HG03108 (cell line): ENCODE data around the gene TEX26.

Experiments used
- ATAC-seq: cut with Tn5 transposase; IDR thresholded peaks from one replicate; pipeline ENCODE4 v1.9.1; 2021; ENCODE audit warnings: moderate library complexity; ENCODE audit not compliant: unreplicated experiment

Gene TEX26

DNA sequence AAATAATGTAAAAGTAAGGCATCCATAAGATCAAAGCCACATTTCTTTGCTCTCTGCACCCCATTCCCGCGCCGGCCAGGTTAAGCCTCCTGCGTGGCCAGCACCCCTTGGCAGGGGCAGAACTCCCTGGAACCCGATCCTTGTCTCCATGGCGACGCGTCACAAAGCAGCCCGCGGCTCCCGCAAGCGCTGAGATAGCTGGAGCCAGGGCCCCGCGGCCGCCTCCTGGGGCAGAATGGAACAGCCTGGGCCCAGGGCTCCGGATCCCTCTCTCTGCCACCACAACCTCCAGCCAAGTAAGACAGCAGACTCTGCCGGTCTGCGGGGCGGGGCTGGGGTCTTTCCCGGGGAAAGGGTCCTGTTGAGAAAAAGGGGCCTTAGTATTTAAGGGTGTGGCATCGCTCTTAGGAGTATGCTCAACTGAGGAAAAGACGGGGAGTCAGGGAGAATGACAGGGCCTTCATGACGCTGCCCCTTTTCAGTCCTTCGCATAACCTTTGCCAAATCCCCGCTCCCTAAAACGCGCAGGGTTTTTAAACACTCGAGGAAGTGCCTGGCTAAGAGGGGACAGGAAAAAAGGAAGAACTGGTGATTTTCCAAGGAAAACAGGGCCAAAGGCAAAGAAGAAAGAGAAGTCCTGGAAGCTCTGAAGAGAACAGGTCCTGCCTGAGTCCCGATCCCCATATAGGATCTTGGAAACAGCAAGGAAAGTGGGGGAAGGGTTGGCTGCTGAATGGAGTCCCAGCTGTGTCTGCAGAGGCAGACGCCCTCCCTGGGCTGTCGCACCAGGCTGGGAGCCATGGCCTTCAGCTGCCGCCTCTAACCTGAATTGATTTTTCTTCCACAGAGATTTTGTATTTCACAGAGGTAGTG lies at the start of gene TEX26:
TSS of gene TEX26 (plus strand) at position 176 of the 873 bp plus-strand sequence. CDS start at position 236, 60 bp downstream.
- ATAC-seq: no peak

DNA sequence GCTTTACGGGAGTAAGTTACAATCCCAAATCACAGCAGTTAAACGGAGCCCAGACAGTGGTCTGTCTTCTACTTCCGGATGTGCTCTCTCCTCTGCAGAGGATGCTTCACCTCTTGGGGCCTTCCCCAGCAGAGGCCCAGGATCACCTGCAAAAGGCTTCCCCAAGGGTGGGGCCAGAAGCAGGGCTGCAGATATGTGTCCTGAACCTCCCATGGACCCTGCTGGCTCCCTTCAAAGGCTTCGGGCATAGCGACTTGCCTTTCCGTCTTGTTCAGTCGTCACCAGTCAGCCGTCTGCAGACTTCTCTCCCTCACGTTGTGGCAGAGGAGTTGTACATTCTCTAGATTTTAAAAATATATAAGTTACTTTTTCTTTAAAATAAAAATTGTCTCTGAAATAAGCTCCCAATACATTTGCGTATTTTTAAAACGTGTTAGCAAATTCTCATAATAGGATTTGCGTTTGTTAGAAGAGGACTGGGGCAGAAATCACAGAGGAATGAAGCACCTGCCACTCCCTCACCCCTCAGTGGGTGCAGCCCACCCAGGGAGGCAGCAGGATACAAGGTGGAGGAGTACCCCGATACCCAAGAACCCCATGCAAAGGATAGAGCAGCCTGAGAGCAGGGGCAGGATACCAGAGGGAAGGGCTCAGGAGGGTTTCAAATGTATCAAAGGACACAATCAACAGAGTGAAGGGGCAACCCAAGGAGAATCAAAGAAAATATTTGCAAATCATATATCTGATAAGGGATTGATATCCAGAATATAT lies 49.3 kb upstream of the TEX26 start:
- ATAC-seq: no peak

DNA sequence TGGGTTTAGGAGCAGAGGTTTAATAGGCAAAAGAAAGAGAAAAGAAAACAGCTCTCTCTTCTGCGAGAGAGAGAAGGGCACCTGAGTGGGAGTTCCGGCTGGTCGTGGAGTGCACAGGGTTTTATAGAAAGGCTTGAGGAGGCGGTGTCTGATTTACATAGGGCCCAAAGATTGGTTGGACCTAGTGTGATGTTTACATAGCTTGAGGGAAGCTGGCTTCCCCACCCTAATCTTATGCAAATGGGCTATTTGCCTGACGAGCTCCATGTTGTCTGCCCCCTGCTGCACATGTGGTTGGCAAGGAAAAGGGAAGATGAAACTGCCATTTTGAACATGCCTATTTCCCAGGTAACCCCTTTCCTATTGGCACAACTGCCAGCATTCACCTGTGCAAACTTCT lies 47.9 kb upstream of the TEX26 start:
- ATAC-seq: no peak

GRCh38 chr13:30889196-30889690 lies 43.2 kb upstream of the TEX26 start:
- ATAC-seq: no peak

- no peak for ATAC-seq
These were observed 39.5 kb upstream of the TEX26 start for GRCh38 chr13:30892966-30893365.

GRCh38 chr13:30895773-30896172 lies 36.7 kb upstream of the TEX26 start:
- ATAC-seq: no peak

GRCh38 chr13:30898070-30898469 lies 34.4 kb upstream of the TEX26 start:
- no peak for ATAC-seq

DNA sequence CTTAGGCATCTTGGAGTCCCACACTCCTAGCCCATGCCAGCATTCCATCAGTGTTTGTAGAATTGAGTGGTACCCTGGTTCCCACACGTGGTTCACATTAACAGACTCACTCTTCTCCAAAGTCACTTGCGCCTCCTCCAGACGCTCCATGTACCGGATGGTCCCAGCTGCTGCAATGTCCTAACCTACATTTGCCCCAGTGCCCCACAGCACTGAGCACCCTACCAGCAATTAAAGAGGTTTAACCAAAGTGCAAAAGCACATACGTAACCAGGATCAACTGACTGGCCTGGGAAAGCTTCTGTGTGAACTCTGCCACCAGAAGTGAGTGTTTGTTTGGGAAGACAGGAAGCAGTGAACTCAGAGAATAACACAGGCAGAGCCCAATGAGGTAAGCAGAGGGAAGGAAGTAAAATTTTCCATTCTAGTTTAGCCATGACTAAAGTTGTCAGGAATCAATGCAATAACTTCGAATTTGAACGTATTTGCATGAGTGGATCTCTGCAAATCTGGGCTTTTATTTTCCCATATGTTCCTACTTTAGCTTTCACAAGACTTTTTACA lies 33.7 kb upstream of the TEX26 start:
- ATAC-seq: no peak

DNA sequence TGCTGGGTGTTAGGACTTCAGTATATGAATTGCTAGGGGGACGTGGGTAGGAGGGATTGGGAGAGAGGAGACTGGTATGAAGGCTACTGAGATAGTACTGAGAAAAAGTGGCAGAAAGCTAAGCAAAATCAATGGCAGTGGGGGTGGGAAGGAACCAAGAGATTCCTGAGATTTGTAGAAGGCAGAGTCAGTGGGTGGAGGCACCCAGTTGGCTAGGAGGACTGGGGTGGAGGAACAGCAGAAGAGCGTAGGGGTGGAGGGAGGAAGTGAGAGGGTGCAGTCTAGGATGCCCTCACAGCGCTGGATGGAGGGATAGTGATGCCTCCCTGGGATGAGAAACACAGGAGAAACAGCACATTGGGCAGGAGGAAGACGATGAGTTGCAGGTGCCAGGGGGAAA lies 32.0 kb upstream of the TEX26 start:
- ATAC-seq: no peak

DNA sequence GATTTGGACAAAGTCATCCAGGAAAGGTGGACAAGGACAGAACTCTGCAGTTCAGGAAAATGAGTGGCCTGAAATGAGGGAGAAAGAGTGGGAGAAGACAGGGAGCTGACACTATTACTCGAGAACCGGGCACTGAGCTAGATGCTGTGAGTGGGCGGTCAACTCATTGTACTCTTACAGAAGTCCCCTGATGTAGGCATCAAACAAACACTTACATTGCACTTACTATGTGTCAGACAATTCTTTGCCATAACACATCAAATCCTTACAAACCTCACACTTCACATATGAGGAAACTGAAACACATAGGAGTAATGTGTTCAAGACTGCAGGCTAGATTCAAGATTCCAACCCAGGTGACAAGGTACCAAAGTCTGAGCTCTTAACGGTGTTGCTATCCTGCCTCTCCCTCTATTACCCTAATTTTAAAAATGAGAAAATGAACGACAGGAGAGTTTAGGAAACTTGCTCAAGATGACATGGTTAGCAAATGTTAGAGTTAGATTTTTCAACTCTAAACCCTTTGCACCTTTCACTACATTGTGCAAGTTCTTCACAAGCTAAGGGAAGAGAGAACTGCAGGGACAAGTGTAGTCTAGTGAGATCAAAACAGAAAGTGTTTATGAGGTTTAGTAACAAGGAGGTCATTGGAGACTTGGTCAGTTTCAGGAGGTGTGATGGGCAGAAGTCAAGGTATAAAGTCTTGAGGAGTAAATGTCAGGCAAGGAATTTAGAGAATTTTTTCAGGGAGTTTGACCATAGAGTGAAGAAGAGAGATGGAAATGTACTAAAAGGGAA lies 31.3 kb upstream of the TEX26 start:
- ATAC-seq: no peak

- ATAC-seq: no peak
These were observed 28.4 kb upstream of the TEX26 start for GRCh38 chr13:30904043-30904442.

DNA sequence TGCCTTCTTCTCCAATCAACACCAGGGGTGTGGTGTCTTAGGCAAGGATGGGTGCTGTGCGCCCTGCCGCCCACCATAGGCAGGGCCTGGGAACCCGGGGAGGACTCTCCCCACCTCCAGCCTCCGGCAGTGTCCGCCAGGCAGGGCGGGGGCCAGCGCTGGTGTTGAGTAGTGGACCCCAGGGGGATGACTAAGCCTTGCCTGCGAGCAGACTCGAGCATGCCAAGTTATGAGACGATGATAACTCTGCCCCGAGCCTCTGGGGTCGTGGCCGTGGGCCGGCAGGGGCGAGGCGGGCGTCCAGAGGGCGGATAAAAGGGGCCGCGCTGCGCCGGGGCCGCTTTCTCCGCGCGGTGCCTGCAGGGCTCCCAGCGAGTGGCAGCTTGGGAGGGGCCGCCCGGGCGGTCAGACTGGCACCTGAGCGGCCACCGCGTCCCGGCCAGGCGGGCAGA lies 26.5 kb upstream of the TEX26 start, which contains the start of gene MEDAG:
TSS of gene MEDAG (plus strand) at position 340 of the 452 bp plus-strand sequence. CDS start 245 bp downstream, outside the sequence.
- no peak for ATAC-seq

DNA sequence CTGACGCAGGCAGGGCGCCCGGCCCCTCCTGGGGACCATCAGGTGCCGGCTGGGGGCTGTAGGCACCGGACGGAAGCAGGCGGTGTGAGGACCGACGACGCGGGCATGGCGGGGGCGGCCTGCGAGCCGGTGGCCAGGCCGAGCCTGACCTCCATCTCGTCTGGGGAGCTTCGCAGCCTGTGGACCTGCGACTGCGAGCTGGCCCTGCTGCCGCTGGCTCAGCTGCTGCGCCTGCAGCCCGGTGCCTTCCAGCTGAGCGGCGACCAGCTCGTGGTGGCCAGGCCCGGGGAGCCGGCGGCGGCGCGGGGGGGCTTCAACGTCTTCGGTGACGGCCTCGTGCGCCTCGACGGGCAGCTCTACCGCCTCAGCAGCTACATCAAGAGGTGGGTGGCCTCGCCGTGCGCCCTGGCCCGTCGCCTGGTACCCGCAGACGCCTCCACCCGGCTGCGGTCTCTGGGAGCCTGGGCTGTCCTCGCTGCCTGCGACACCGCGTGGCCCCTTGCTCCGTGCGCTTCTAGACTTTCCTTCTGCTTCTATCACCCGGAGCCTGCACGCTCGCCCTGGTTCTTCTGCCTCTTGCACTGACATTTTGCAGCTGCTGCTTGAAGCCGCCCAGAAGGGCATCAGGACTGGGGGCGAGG lies 25.9 kb upstream of the TEX26 start:
- no peak for ATAC-seq

GRCh38 chr13:30907121-30907861 lies 25.2 kb upstream of the TEX26 start:
- no peak for ATAC-seq

DNA sequence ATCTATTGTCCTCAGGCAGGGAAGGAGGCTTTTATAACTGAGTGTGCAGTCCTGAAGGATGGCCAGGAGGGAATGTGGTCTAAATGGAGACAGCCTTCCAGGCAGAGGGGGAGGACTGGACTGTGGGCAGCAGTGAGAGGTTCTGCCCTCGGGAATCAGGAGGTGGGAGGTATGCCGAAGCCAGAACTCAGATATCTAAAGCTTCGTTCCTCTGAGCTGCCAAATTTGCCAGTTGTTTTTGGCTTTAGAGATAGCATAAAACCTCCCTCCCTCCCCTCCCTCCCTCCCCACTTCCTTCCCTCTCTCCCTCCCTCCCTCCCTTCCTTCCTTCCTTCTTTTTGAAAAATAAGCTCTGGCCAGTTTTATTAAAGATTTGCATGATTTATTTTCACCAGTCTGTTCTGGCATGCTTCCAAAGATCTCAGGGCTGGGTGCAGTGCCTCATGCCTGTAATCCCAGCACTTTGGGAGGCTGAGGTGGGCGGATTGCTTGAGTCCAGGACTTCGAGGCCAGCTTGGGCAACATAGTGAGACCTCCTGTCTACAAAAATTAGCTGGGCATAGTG lies 24.0 kb upstream of the TEX26 start:
- ATAC-seq: no peak

- no peak for ATAC-seq
These were observed 21.8 kb upstream of the TEX26 start for GRCh38 chr13:30910676-30911075.

DNA sequence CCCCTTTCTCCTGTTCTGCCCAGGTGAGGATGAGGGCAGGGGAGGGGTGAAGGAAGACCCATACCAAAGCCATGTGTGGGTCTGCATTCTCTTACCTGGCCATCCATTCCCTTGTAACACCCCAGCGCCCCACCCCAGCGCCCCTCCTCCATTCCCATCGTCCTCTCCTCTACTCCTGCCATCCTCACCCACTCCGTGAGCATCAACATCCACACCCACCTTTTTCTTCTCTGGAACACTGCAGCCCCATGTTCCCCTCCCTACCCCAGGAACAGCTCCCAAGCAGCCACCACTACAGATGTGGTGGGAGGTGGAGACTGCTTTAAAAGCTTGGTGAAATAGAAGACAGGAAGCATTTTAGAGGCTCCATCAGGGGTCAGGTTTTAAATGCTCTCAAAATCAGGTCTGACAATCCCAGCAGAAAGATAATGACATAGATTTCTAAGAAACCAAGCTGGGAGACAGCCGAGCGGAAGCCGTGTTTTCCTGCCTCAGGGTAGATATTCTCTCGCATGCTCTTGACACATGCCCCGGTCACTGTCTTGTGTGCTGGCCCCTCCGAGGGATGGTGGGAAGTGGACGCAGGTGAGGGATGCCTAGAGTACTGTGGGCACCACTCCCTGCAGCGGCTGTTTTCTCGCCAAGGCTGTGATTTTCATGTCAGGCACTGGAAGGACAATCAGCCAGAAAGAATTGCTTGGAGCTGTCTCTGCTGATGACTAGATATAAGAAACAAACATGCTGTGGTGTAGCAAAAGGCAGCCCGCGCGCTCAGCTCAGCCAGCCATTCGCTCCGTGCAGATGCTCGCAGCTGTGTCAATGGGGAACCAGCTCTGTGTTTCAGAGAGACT lies 16.5 kb upstream of the TEX26 start:
- ATAC-seq: no peak

GRCh38 chr13:30916991-30917390 lies 15.5 kb upstream of the TEX26 start:
- no peak for ATAC-seq
